ENCODE data around the gene SORL1-AS1.

The SORL1-AS1 gene

GRCh38 chr11:121439337-121439736 is 13.4 kb downstream of the SORL1-AS1 start:
- Histone ChIP-seq H2AFZ (ENCODE audit: low read length) (no peak overlapping the region), H3T11ph (ENCODE audit: low read length) (no peak overlapping the region), H4K8ac (replicated peaks; ENCODE audit: insufficient read length, low read depth, low read length) (no peak overlapping the region), H3K9me3 (ENCODE audit: control insufficient read depth, low read depth, low read length) (no peaks in the 10 kb centered on the region), H3K79me2 (ENCODE audit: insufficient read depth, low read length) (no peaks in the 10 kb centered on the region), H3K4me2 (ENCODE audit: insufficient read depth, insufficient read length, low read length) (no peak overlapping the region), H3K14ac (ENCODE audit: insufficient read depth, low read length) (no peak overlapping the region), H3K9ac (ENCODE audit: extremely low read depth, insufficient read length, low read length) (no peak overlapping the region), H3K79me1 (ENCODE audit: insufficient read depth, low read depth, low read length, poor library complexity, severe bottlenecking) (no peaks in the 10 kb centered on the region), H3K23ac (ENCODE audit: insufficient read length, low read depth, low read length) (no peak overlapping the region), H3K4ac (ENCODE audit: low read depth, low read length) (no peak overlapping the region), H2BK5ac (ENCODE audit: insufficient read length, low read length) (no peak overlapping the region), H3K56ac (ENCODE audit: insufficient read length, low read depth, low read length) (no peak overlapping the region), H3K4me1 (ENCODE audit: insufficient read depth, low read length) (no peaks in the 10 kb centered on the region), H3K18ac (ENCODE audit: insufficient read length, low read depth, low read length) (no peak overlapping the region), H2AK5ac (ENCODE audit: insufficient read length, low read length) (no peak overlapping the region), H2BK20ac (ENCODE audit: low read depth, low read length, poor library complexity, severe bottlenecking) (no peak overlapping the region), H4K5ac (ENCODE audit: insufficient read length, low read depth, low read length) (no peak overlapping the region), H2BK12ac (ENCODE audit: insufficient read length, low read depth, low read length) (no peak overlapping the region), H2BK120ac (ENCODE audit: low read depth, low read length, poor library complexity, severe bottlenecking) (no peak overlapping the region), H3K27ac (ENCODE audit: insufficient read length, low read depth, low read length) (no peak overlapping the region), H2BK15ac (ENCODE audit: low read depth, low read length) (no peak overlapping the region), H4K20me1 (ENCODE audit: control insufficient read depth, insufficient read depth, insufficient read length) (no peaks in the 10 kb centered on the region), H3K27me3 (ENCODE audit: insufficient read depth, low read length) (no peaks in the 10 kb centered on the region), H3K23me2 (ENCODE audit: insufficient read length, low read depth, low read length, poor library complexity, severe bottlenecking) (no peaks in the 10 kb centered on the region), H4K91ac (ENCODE audit: insufficient read length, low read depth, low read length) (no peak overlapping the region)
- no peak for DNase-seq
- WGBS (ENCODE audit: extremely low coverage, insufficient read length, low lambda C conversion rate): no CpG with 5 or more reads among the region's 4 CpGs
- no peak for TF ChIP-seq CTCF (conservative IDR thresholded peaks at IDR 0.05)
- Mint-ChIP-seq H3K4me1 (peaks cover 28 to 34% of the 10 kb centered on the region in 2 experiments), H3K9me3 (no peaks in the 10 kb centered on the region), H3K27me3 (ENCODE audit: low read depth) (no peaks in the 10 kb centered on the region), H3K27ac (no peak overlapping the region), H3K36me3 (ENCODE audit: insufficient read depth in 1 of 3, low read depth in 3 of 3) (no peaks in the 10 kb centered on the region), H3K4me3 (no peak overlapping the region)
